ENCODE data around the gene PALS1.

The PALS1 gene

GRCh38 chr14:67241411-67242167 is at the start of gene PALS1:
PALS1 (plus strand) TSS chr14:67241435; CDS start chr14:67279171, 37,736 bp downstream.
- no peak for DNase-seq (ENCODE audit: low spot score)

DNA sequence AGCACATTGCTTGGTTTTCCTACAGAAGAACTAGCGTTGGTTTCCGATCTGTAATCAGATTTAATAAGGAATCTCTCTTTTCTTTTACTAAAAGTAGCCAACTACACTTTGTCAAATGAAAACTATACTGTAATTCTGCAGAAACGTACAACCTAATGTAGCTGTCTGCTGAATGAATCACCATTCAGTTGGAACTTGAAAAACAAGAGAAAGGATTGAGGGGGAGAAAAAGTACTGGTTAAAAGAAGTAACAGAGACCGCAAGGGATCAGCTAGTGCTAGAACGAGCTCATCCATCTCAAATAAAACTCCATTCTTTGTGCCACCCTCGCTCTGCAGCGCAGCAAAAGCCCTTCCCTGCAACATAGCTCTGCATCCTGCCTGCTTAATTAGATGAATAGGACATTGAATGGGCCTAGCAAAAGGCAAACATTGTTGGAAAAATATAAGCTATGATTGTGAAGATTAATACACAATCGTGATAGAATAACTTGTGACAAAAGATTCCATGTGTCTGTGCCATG is 49.4 kb upstream of the PALS1 start:
- DNase-seq (ENCODE audit: low spot score) = no peak

DNA sequence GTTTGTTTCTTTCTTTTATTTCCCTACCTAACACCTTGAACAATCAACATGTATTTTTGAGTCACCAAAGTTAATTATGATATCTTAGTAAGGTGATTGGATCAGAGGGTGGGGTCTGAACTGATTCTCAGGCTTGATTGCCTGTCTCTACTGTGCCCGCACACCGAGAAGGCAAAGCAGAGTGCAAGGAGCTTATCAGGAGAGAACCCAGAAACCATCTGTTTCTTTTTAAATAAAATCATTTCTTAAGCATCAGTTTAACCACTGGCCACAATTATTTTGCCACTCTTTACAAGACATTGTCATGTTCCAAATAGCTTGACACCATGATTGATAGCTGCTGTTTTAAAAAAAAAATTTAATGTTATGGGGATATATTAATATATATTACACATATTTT is 48.9 kb upstream of the PALS1 start:
- no peak for DNase-seq (ENCODE audit: low spot score)

GRCh38 chr14:67195279-67195678 is 46.0 kb upstream of the PALS1 start:
- no peak for DNase-seq (ENCODE audit: low spot score)

- no peak for DNase-seq (ENCODE audit: low spot score)
These were observed 42.2 kb upstream of the PALS1 start for GRCh38 chr14:67199016-67199415.

DNA sequence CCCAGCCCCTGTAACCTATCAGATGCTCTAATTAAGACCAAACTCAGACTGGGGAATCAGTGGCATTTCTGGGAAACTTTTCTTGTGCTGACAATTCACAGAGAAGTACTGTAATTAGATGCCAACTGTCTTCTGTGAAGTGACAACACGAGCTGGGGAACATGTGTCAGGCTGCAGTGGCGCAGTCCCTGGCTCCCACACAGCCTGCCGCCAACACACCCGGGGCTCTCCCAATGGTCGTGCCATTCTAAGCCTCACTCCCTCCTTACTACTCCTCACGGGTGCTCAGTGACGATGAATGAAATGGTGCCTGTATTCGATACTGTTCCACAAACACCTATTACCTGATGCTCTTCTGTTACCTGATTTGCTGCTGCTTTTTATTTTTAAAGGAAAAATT is 33.4 kb upstream of the PALS1 start:
- no peak for DNase-seq (ENCODE audit: low spot score)

DNA sequence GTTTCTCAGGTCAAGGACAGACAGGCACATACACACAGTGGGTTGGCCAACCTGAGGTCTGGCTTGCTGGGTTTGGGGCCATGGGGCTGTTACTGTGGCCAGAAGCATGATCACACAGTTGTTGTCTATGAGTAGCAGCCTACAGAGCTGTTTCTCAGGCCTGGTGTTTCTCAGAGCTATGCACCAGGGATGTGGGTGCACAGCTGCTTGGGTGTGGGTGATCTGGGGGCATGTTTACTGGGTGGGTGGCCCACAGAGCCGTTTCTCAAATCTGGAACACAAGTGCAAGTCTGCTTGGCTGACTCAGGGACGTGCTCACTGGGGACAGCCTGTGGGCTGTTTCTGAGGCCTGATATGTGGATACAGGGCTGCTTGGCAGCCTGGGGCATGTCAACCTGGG is 23.1 kb upstream of the PALS1 start:
- DNase-seq (ENCODE audit: low spot score) = no peak

GRCh38 chr14:67221248-67221981 is 19.8 kb upstream of the PALS1 start:
- DNase-seq (ENCODE audit: low spot score) = no peak

- DNase-seq (ENCODE audit: low spot score) = no peak
These were observed 19.3 kb upstream of the PALS1 start for GRCh38 chr14:67221982-67222328.

DNA sequence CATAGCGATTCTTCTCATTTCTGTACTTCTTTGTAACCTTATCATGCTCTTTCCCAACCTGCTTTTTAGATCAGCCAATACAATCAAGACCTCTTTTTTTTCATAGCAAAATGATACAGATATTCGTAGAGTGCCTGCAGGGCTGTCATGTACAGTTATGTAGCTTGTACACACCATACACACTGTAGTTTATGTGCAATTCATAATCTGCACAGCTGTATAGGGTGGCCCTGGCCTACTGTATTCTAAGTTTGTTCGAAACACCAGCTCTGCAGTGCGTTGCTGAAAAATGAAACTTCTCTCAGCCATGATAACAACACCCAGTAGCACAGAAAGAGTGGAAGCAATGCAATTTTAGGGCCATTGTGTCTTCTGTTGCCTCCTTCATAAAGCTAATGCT is 15.7 kb upstream of the PALS1 start:
- no peak for DNase-seq (ENCODE audit: low spot score)

DNA sequence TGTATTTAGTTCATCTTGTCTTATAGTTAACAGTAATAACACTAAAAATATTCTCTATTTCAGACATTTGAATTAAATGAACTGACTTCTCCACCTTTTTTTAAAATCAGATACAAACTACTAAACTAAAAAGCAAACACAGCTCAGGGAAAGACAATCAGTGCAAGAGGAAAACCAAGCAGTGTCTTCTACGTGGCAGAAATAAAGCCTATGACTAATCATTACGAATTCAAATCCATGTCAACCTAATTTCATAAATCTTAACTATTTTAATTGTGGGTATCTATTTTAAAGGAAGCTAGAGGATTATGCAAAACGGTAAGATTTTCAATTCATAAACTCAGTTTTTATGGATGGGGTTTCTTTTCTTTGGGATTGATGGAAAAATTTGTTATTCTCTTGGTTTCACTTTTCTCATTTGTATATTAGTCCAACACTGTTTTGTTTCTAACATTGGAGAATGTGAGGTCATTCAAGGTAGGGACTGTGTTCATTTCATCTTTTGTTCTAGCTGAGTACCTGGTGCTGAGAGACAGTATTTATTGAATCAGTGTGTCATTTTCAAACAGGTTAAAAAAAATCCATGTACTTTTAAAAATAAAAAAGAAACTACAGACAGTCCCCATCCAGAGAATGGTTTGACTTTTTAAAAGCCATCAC is 12.8 kb upstream of the PALS1 start:
- DNase-seq (ENCODE audit: low spot score) = no peak

DNA sequence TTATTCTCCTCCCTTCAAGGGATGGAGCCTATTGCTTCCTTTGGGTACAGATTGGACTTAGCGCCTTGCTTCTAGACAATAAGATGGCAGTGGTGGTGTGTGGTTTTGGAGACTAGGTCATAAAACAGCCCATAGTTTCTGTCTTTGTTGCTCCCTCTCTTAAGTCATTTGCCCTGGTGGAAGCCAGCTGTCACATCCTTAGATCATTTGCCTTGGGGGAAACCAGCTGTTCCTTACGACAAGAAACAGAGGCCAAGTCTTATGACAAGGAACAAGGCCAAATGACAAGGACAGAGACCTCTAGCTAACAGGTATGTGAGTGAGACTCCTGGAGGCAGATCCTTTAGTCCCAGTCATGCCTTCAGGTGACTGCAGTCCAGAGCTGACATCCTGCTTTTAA is 9.2 kb upstream of the PALS1 start:
- DNase-seq (ENCODE audit: low spot score) = no peak

DNA sequence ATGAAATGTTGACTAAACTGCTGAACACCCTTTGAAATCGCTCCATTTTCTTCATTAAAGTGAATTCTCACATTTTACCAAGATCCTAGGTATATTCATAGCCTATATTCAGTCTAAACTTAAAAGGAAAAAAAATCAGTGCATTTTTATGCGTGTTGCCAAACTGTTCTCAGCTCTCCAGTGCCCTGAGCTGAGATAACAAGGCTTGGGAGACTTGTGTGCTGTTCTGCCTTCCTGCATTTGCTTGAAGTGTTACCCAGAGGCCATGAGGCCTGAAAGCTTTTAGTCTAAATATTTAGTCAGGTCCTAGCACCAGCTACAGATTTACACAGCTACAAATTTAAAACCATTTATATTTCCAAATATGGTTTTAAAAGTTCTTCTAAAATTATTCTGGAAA is 8.6 kb upstream of the PALS1 start:
- no peak for DNase-seq (ENCODE audit: low spot score)

- DNase-seq (ENCODE audit: low spot score) = no peak
These were observed 3.6 kb upstream of the PALS1 start for GRCh38 chr14:67237591-67237990.

- no peak for DNase-seq (ENCODE audit: low spot score)
These were observed 1.7 kb upstream of the PALS1 start for GRCh38 chr14:67239582-67239981.

GRCh38 chr14:67240168-67240932 is 885 bp upstream of the PALS1 start:
- DNase-seq (ENCODE audit: low spot score) = peak; percentile 65

GRCh38 chr14:67240978-67241410 is 241 bp upstream of the PALS1 start:
- peak; percentile 98 for DNase-seq (ENCODE audit: low spot score)

GRCh38 chr14:67242168-67242420 is 859 bp downstream of the PALS1 start:
- DNase-seq (ENCODE audit: low spot score) = no peak

DNA sequence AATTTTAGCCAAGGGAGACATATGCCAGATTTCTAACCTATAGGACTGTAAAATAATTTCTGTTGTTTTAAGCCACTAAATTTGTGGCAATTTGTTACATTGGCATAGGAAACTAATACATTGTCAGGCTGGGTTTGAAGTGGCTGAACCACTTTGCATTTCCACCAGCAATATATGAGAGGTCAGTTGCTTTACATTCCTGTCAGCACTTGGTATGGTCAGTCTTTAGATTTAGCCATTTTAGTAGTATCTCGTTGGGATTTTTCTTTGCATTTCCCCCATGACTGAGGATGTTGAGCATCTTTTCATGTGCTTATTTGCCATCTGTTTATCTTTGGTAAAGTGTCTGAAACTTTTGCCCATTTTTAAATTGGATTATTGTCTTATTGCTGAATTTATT is 3.9 kb downstream of the PALS1 start:
- DNase-seq (ENCODE audit: low spot score) = no peak

GRCh38 chr14:67251573-67252226 is 10.5 kb downstream of the PALS1 start:
- DNase-seq (ENCODE audit: low spot score) = no peak

- no peak for DNase-seq (ENCODE audit: low spot score)
These were observed 11.9 kb downstream of the PALS1 start for GRCh38 chr14:67253076-67253635.

- no peak for DNase-seq (ENCODE audit: low spot score)
These were observed 16.7 kb downstream of the PALS1 start for GRCh38 chr14:67257906-67258305.

Measured in D341Med (cell line).